Measurements from ENCODE around the gene STXBP1. TPM values are rescaled to one million over a fixed set of nuclear protein-coding genes. Genes with fewer than 3 reads are reported as not detected.

STXBP1 gene
- total and polyA plus RNA-seq, 2 donors (not counting 1 experiment from before 2014, with no cell fraction given) = 25.6 to 36.0 TPM

GRCh38 chr9:127634698-127635097, 22.6 kb downstream of the STXBP1 start:
- H3K79me2 ChIP-seq (ENCODE audit: control insufficient read depth, insufficient read depth, low read length) = no peaks in the 10 kb centered on the region
- H3K9ac ChIP-seq (ENCODE audit: insufficient read depth, low read length) = no peak overlapping the region
- no peak overlapping the region for H3K4me3 ChIP-seq (replicated peaks in 1 of 4; ENCODE audit: control extremely low read depth in 1 of 4, insufficient read depth in 1 of 4, low read depth in 3 of 4, low read length in 4 of 4)
- H3K27me3 ChIP-seq (ENCODE audit: control insufficient read depth, insufficient read depth, low read length) = no peaks in the 10 kb centered on the region
- H3K27ac ChIP-seq (ENCODE audit: insufficient read depth, low read length) = no peak overlapping the region
- H3K36me3 ChIP-seq (ENCODE audit: control insufficient read depth, insufficient read depth, low read length) = no peaks in the 10 kb centered on the region
- no peak overlapping the region for H2AFZ ChIP-seq (ENCODE audit: low read length)
- peaks cover 2% of the 10 kb centered on the region for H3K4me1 ChIP-seq (ENCODE audit: control insufficient read depth, extremely low read depth, insufficient read depth, low read length)
- H3K4me2 ChIP-seq (ENCODE audit: extremely low read depth, insufficient read depth, low read length) = no peak overlapping the region
- no peaks in the 10 kb centered on the region for H3K9me3 ChIP-seq (ENCODE audit: control insufficient read depth, insufficient read depth, low read depth, low read length)
- no peaks in the 10 kb centered on the region for H4K20me1 ChIP-seq (ENCODE audit: control insufficient read depth, extremely low read depth, insufficient read depth, low read length)
- TF ChIP-seq CTCF (conservative IDR thresholded peaks at IDR 0.05 in 1 of 2, IDR thresholded peaks at IDR 0.05 in 1 of 2; ENCODE audit: low read depth in 1 of 2, low read length in 2 of 2) (no peak), EZH2 (IDR thresholded peaks at IDR 0.05; ENCODE audit: low read length, missing control alignments) (no peak)
- DNase-seq (ENCODE audit: low read depth in 2 of 2) = no peak

GRCh38 chr9:127635201-127635735, 23.2 kb downstream of the STXBP1 start:
- no peaks in the 10 kb centered on the region for H3K79me2 ChIP-seq (ENCODE audit: control insufficient read depth, insufficient read depth, low read length)
- H3K4me1 ChIP-seq (ENCODE audit: control insufficient read depth, extremely low read depth, insufficient read depth, low read length) = peaks cover 2% of the 10 kb centered on the region
- no peak overlapping the region for H2AFZ ChIP-seq (ENCODE audit: low read length)
- no peaks in the 10 kb centered on the region for H4K20me1 ChIP-seq (ENCODE audit: control insufficient read depth, extremely low read depth, insufficient read depth, low read length)
- TF ChIP-seq EZH2 (IDR thresholded peaks at IDR 0.05; ENCODE audit: low read length, missing control alignments) (no peak), CTCF (conservative IDR thresholded peaks at IDR 0.05 in 1 of 2, IDR thresholded peaks at IDR 0.05 in 1 of 2; ENCODE audit: low read depth in 1 of 2, low read length in 2 of 2) (no peak)
- H3K9me3 ChIP-seq (ENCODE audit: control insufficient read depth, insufficient read depth, low read depth, low read length) = no peaks in the 10 kb centered on the region
- no peak overlapping the region for H3K4me3 ChIP-seq (replicated peaks in 1 of 4; ENCODE audit: control extremely low read depth in 1 of 4, insufficient read depth in 1 of 4, low read depth in 3 of 4, low read length in 4 of 4)
- no peaks in the 10 kb centered on the region for H3K36me3 ChIP-seq (ENCODE audit: control insufficient read depth, insufficient read depth, low read length)
- H3K4me2 ChIP-seq (ENCODE audit: extremely low read depth, insufficient read depth, low read length) = no peak overlapping the region
- no peaks in the 10 kb centered on the region for H3K27me3 ChIP-seq (ENCODE audit: control insufficient read depth, insufficient read depth, low read length)
- H3K27ac ChIP-seq (ENCODE audit: insufficient read depth, low read length) = no peak overlapping the region
- peak in 1 of 2 donors; percentile 14 for DNase-seq (ENCODE audit: low read depth in 2 of 2)
- H3K9ac ChIP-seq (ENCODE audit: insufficient read depth, low read length) = no peak overlapping the region

- no peak overlapping the region for H3K9ac ChIP-seq (ENCODE audit: insufficient read depth, low read length)
- H3K4me2 ChIP-seq (ENCODE audit: extremely low read depth, insufficient read depth, low read length) = peak overlapping the region; percentile 37
- H4K20me1 ChIP-seq (ENCODE audit: control insufficient read depth, extremely low read depth, insufficient read depth, low read length) = no peaks in the 10 kb centered on the region
- no peaks in the 10 kb centered on the region for H3K79me2 ChIP-seq (ENCODE audit: control insufficient read depth, insufficient read depth, low read length)
- DNase-seq (ENCODE audit: low read depth in 2 of 2) = peak; percentile 67 to 97
- peaks cover 2% of the 10 kb centered on the region for H3K4me1 ChIP-seq (ENCODE audit: control insufficient read depth, extremely low read depth, insufficient read depth, low read length)
- TF ChIP-seq CTCF (conservative IDR thresholded peaks at IDR 0.05 in 1 of 2, IDR thresholded peaks at IDR 0.05 in 1 of 2; ENCODE audit: low read depth in 1 of 2, low read length in 2 of 2) (no peak), EZH2 (IDR thresholded peaks at IDR 0.05; ENCODE audit: low read length, missing control alignments) (no peak)
- no peak overlapping the region for H2AFZ ChIP-seq (ENCODE audit: low read length)
- no peaks in the 10 kb centered on the region for H3K9me3 ChIP-seq (ENCODE audit: control insufficient read depth, insufficient read depth, low read depth, low read length)
- no peaks in the 10 kb centered on the region for H3K36me3 ChIP-seq (ENCODE audit: control insufficient read depth, insufficient read depth, low read length)
- no peaks in the 10 kb centered on the region for H3K27me3 ChIP-seq (ENCODE audit: control insufficient read depth, insufficient read depth, low read length)
- peak overlapping the region; percentile 19 to 43 (median 32) for H3K4me3 ChIP-seq (replicated peaks in 1 of 4; ENCODE audit: control extremely low read depth in 1 of 4, insufficient read depth in 1 of 4, low read depth in 3 of 4, low read length in 4 of 4)
- H3K27ac ChIP-seq (ENCODE audit: insufficient read depth, low read length) = peak overlapping the region; percentile 45
These were observed 25.3 kb downstream of the STXBP1 start for GRCh38 chr9:127637322-127637847.

All from fibroblast of lung (primary cell).